Upper lobe of left lung (tissue), 4 donors: ENCODE results near the gene MAD1L1.

Experiments used
- CTCF ChIP-seq, 6 experiments: fragments of 450-650 bp in 4 of 6; fragments of 200-600 bp in 2 of 6; sonication (generic) in 2 of 6; IDR thresholded peaks; one replicate each; pipeline ENCODE4 v1.5.1; 2016 to 2019; ENCODE audit warnings: antibody characterized with exemption in 6 of 6
- EP300 ChIP-seq, 4 donors: sonication (generic); formaldehyde crosslinking; IDR thresholded peaks; one replicate each; pipeline ENCODE4 v1.5.1; 2017; ENCODE audit warnings: antibody characterized with exemption in 4 of 4, control low read depth in 2 of 4
- POLR2A ChIP-seq, 4 donors: fragments of 450-650 bp; IDR thresholded peaks; one replicate each; pipeline ENCODE4 v1.5.1; 2016 to 2017; ENCODE audit warnings: antibody characterized with exemption in 4 of 4, mild to moderate bottlenecking in 2 of 4
- POLR2AphosphoS5 ChIP-seq, 2 donors: sonication (generic); formaldehyde crosslinking; IDR thresholded peaks; one replicate each; pipeline ENCODE4 v1.5.1; 2017; ENCODE audit warnings: antibody characterized with exemption in 2 of 2

GRCh38 chr7:1892011-1892965 lies 340.5 kb downstream of the MAD1L1 start:
- no peak for TF ChIP-seq POLR2AphosphoS5 (IDR thresholded peaks at IDR 0.05)
- TF ChIP-seq CTCF (IDR thresholded peaks at IDR 0.05): no peak
- no peak for TF ChIP-seq EP300 (IDR thresholded peaks at IDR 0.05)
- no peak for TF ChIP-seq POLR2A (IDR thresholded peaks at IDR 0.05)
